ENCODE results near the gene KDM4B. TPM values are rescaled to one million over a fixed set of nuclear protein-coding genes. Genes with fewer than 3 reads are reported as not detected.

The KDM4B gene
- polyA plus RNA-seq, 10 donors, result 15.4 to 20.2 (median 18.5) TPM

DNA sequence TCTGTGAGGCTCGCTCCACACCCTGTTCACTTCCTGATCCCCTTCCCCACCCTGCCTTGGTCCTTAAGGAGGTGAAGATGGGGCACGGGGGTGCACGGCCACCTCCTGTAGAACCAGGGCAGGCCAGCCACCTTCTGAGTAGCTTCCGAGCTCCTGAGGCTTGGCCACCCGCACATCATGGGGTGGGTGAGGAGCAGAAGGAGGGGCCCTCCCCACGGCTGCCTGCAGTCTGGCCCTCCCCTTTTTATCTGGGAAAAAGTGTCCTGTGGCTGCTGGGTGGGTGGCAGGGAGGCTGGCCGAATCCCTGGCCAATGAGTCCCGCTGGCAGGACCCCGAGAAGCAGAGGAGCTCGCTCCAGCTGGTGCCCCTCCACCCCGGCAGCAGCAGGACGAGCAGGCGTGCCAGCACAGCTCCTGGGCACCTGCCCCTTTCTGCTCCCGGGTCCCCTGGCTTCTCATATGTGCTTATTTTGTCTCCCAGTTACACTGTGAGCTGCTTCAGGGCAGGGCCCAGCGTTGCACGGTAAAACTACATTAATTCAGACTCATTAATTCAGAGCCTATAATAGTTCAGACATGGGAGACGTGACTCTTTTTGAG, 135.0 kb downstream of the KDM4B start:
- peak in 1 of 3 donors; percentile 39 for DNase-seq

DNA sequence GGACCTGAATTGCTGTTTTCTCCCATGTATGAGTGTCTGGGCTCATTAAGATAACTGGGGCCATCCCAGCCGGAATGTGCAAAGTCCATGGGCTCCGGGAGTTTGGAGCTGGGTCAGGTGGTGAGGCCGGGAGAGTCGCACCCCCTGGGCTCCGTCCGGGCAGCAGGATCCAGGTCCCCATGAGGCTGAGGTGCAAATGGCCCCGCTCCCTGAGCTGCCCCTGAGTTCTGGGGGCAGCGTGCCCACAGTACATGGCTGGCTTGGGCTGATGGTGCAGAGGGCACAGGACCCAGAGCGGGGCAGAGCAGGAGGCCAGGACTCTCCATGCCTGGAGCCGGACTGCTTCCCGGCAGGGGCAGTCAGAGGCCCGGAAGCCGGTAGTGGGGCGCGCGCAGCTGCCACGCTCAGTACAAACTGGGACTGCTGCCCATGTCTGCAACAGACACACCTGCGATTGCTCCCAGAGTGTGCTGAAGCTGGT, 136.0 kb downstream of the KDM4B start:
- no peak for DNase-seq

DNA sequence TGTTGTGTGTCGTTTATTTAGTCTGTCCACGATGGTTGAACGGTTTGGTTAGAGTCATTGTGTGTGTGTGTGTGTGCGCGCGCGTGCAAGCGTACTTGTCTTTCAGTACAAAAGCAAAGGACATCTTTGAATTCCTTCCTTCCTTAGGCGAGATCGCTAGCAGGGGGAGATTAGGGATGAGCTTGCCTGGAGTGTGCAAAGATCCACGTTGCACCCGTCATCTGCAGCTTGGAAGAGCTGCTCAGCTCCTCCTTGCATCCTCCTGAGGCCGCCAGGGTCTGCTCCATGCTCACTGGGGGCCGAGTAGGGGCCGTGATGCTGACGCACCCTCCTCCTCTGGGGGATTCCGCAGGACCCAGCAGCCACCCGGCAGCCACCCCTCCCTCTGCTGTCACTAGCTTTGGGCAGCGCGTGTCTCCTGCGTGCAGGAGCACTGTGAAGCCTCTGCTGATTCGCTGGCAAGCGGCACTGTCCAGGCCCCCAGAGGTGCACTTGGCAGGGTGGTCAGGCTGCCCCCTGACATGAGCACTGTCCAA, 137.3 kb downstream of the KDM4B start:
- DNase-seq, result no peak

DNA sequence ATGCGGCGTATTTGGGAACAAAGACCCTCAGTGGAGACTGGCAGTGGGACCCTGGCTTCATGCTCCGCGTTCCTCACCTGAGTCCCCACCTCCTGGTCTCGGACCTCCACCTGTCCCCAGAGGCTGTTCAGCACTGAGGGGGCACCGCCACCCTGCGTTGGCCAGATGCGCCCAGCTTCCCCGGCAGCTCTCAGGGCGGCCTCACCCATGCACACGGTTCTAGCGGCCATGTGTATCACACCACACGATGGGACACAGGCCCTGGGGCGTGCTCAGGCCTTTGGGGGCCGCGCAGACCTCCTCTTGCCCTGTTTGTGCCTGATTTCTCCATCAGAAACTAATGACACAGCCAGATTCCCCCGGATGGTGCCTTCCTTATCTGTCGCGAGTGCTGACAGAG, 138.1 kb downstream of the KDM4B start:
- no peak for DNase-seq

DNA sequence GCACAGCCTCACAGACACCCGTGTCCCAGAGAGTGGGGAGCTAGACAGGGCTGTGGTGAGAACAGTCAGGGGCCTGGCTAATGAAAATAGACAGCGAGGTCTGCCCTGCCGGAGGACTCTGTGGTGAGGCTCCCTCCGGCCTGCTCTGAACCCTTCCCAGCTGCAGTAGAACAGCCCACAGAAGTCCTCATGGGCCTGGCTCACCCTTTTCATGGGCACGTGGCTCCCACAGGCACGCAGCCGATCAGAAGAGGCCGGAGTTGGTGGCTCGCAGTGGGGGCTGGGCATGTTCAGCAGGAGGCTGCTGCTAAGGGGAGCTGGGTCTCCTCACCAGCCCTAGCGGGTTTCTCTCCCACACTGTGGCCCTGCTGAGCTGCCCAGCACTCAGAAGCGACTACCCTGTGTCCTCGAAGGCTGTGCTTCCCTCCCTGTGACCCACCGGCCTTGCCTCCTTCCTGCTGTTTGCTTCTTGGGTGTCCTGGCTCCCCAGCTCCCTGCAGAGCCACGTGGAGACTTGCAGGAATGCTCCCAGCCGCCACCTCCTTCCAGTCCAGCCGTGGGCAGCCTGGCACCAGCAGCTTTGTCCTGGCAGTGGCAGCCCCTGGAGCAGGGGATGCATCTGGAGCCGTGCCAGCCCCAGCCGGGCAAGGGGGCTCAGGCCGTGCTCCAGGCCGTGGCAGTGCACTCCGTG, 138.7 kb downstream of the KDM4B start:
- DNase-seq, result no peak

DNA sequence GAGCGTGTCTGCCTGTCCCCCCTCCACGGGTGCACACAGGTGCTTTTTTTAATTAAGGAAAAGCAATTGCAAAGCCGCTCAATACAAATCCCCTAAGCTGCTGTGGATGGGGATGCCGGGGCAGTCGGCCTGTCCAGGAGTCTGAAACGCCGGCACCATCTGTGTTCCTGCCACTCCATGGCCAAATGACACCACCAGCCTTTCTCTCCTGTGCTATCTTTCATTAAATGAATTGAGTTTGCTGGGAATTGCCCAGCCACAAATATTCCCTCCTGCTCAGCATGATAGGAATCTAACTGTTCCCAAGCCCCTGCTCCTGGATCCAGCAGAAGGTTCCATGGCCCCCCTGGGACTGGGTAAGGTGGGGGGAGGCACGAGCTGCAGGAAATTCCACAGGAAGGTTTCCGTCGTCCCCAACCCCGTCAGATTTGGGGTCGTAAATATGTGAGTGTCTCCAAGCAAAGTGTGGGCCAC, 139.2 kb downstream of the KDM4B start:
- no peak for DNase-seq

DNA sequence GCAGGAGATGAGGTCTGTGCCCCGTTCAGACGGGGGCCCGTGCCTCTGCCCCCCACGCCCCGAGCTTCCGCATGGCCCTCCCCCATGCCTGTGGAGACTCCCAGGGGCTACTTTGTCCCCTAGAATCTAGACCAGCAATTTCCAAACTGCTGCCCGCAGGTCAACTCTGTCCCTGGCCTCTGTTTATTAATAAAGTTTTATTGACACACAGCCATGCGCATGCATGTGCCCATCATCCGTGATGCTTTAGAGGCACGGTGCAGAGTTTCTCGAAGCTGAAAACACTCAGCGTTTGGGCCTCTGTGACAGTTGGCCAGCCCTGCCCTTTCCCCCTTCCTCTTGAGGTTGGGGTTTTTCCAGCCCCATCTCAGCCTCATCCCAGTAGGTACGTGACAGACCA, 140.0 kb downstream of the KDM4B start:
- DNase-seq, result no peak

DNA sequence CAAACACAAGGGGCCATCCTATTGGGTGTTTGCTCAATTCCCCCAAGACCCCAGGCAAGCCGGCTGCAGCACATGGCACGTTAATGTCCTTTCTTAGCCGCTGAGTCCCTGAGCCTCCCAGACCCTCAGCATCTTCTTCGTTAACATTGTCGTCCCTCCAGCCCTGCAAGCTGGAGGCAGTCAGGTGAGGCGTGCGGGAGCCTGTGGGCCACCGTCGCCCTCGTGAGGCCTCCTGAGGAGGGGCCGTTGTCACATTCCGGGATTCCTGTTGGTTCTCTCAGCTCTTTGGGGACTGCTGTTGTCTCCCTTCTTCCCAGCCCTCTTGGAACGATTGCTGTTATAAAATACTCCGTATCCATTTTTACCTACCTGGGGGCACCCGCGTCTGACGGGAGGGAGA, 140.6 kb downstream of the KDM4B start:
- DNase-seq, result no peak

DNA sequence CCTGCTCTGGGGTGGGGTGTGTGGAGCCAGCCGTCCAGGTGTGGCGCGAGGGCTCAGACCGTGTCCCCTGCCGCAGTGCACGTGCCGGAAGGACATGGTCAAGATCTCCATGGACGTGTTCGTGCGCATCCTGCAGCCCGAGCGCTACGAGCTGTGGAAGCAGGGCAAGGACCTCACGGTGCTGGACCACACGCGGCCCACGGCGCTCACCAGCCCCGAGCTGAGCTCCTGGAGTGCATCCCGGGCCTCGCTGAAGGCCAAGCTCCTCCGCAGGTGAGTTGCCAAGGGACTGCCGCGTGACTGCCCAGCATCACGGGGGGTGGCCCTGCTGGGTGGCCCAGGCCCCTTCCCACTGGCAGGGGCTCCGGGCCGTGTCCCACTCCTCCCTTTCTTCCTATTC, 141.6 kb downstream of the KDM4B start:
- DNase-seq, result no peak

DNA sequence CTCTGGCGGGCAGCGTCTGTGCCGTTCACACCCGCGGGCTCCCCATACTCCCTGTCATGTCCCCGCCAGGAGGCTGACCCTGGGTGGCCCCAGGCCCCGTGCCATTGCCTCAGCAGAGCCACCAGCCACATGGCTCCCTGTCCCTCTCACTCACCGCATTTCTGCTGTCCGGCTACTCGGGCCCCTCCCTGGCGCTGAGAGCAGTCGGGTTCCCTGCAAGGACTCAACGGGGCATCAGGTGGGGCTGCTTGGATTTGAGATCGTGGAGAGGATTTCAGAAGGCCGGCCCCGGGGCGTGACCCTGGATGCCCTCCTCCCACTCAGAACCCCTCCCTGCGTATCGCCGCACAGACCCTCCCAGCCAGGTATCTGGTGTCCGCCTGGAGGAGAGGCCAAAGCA, 142.1 kb downstream of the KDM4B start:
- DNase-seq, result no peak

DNA sequence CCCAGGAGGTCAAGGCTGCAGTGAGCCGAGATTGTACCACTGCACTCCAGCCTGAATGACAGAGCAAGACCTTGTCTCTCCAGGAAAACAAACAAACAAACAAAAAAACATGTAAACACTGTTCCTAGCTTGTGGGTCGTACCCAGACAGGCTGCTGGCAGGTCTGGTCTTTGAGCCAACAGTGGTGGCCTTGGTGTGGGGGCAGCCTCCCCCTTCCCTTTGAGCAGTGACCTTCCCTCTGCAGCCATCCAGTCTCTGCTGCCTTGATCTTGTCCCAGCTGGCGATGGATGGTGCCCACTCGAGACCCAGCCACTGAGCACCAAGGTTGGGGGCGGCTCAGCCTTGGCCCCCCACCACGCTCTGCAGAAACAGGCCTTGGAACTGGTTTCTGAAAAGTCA, 143.3 kb downstream of the KDM4B start:
- no peak for DNase-seq

DNA sequence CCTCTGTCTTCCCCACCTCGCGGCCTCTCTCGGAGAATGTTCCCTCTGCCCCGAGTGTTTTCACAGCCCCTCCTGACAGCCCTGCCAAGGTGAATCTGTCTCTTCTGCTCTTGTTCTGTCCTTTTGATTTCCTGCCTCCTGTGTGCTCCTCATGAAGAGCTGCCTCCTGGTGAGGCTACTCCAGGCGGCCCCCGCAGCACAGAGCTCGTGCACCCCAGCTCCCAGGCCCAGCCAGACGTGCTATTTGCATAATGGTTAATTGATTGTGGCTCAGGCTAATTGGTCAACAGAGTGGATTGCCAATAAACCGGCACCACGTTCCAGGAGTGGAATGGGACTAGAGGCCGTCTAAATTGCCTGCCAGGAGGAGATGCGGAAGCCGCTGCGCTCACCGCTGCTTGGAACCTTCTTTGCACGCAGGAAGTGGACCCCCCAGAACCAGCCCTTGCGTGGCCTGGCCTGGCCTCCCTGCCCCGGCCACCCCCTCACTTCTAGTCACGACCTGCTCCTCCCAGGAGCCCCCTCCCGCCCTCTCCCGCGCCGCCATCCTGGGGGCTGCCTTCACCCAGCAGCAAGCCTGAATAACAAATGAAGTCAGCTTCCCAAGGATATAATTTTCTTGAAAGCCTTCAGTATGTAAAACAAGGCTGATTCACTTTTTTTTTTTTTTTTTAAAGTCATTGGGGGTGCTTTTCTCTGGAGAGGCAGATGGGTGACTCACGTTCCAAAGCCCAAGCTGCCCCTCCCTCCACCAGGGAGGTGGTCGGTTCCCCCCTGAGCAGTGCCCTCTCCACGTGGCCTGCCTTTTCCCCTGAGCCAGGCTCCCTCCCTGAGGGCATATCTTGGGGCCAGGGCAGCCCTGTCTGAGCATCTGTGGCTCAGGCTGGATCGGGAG, 144.0 kb downstream of the KDM4B start:
- peak in 1 of 3 donors; percentile 33 for DNase-seq

DNA sequence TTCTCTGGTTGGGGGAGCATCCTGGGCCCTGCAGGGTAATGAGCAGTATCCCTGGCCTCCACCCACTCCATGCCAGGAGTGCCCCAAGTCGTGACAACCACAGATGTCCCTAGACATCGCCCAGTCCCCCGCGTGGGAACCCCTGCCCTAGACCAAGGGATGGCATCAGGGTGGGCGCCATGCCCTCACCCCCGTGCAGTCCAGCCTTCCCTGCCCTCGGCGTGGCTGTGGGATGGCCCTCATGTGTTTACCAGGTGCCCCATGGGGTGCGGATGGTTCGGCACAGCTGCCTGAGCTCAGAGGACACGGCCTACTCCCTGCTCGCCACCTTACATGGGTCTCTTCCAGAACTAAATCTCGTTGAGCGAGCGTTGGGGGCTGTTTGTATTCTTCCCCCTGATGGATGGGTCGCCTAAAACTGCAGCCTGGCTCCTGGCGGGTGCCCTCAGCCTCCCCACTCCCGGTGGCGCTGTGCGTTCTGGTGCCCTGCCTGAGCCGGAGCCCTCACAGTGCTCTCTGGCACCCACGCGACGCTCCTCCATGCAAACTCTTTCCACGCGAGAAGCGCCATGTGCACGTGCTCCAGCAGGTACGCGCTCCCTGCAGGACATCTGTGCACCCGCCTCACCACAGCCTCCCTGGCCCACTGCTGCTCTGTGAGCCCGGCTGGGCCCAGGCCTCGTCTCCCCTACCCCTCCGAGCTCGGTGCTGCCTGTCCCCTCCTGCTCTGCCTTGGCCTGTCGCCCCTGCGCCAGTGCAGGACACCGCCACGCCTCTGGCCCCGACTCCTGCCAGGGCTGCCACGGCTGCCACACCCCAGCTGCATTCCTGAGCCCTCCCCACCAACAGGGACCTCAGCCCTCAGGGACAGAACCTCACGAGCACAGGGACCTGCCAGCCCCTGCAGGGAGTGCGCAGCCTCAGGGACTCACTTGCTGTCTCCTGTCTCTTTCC, 145.0 kb downstream of the KDM4B start:
- no peak for DNase-seq

DNA sequence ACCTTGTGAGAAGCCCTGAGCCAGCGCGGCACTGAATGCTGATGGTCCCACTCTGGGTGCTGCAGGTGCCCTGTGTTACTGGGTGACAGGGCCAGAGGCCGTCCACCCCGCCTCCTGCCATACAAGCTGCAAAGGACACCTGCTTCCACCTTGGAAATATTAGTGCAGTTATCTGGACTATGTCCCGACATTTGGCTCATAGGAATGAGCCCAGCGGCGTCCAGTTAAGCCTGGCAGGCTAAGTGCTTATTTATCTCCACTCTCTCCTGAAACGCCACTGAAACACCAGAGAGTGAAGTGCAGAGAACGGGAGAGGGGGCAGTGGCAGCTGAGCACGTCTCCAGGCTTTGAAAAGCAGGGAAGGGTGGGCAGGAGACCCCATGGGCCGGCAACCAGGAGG, 145.8 kb downstream of the KDM4B start:
- DNase-seq, result no peak

DNA sequence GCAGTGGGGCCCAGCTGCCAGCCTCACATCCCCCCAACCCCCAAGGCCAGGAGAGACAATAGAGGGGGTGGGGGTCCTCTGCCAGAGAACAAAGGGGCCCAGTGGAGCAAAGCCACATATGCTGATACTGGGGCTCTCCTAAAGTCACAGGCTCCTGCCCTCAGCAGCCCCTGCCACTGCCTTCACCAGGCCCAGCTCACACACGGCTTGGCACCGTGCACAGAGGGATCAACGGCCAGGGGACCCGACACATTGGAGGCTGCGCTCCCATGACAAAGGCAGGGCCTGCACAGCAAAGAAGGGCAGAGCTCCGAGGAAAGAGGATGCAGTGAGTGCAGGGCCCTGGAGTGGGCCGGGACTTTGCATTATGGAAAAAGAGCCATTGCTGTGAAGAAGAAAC, 146.4 kb downstream of the KDM4B start:
- no peak for DNase-seq

DNA sequence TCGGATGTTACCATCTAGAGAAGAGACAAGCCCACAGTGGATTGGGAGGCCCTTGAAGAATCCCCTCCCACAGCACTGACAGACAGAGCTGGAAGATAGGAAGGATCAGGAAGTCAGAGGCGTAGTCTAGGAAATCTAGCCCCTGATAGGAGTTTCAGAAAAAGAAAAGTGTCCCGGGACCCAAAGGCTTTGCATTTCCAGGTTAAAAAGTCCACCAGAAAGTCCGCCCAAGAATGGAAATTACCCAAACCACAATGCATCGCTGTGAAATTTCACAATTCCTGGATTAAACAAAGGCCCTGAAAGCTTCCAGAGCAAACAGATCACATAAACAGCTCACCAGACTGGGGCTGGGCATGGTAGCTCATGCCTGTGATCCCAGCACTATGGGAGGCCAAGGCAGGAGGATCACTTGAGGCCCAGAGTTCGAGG, 146.9 kb downstream of the KDM4B start:
- DNase-seq, result no peak

DNA sequence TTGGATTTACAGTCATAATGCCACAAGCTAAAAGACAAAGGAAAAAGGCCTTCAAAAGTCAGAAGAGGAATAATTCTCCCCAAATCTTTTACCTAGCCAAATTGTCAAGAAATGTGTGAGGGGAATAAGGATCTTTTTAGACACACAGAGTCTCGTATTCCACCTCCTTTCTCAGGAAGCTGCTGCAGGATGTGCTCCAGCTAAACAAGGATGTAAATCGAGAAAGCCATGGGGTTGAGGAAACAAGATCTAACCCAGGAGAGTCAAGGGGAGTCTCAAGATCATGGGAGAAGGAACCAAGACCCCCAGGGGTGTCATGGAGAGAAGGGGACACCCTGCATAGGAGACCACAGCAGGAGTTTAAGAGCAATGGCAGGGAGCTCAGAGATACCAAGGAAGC, 147.4 kb downstream of the KDM4B start:
- DNase-seq, result no peak

DNA sequence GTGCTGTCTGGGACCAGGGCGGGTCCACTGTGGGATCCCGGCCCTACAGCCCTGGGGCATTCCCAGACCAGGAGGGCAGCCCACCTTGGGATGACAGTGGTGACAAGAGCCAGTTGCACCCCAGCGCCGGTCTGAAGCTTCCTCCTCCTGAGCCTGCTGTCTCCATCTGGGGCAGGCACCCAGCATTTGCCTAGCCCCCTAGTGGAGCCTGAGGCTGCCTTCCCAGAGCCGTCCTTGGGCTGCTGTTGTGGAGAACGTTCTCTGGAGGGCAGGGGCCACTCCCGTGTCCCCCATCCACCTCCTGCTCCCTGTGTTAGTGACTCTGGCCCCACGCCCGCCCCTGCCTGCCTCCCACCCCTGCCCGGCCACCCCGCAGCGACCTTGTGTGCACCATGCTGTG, 148.5 kb downstream of the KDM4B start:
- no peak for DNase-seq

DNA sequence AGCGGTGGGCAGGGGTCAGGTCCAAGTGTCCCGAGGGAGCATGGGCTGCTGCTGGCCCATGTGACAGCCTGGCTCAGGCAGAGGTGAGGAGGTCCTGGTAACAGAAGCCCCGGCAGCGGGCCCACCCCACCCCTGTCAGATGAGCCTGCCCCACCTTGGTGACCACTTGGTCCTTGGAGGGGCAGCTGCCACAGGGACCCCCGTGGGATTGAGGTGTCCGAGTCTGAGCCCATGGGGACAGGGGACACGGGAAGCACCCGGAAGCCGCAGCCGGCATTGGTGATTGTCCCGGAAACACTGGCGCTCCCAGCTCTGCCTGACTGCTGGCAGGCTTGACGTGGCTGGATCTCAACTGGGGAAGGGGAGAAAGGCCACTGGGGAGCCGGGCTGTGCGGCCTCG, 149.1 kb downstream of the KDM4B start:
- DNase-seq, result no peak

DNA sequence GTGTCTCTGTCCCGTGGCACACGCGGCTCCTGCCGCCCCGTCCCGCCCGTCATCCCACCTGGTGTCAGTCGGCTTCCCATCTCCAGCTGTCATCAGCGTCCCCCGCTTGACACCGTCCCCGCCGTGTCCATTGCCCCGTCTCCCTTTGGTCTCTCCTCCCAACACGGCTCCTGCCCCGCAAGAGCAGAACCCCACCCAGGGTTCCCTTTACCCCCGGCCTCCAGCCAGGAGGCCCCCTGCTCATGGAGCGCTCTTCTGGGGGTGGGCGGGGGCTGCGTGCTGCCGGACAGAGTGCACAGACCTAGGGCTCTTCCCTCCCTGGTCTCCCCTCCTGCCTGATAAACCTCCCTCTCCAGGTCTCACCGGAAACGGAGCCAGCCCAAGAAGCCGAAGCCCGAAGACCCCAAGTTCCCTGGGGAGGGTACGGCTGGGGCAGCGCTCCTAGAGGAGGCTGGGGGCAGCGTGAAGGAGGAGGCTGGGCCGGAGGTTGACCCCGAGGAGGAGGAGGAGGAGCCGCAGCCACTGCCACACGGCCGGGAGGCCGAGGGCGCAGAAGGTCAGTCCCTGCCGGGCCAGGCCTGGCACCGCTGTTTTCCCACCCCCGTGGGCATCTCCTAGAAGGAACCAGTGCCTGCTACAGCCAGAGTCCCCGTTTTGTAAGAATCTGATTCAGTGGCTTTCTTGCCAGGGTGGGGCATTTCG, 150.5 kb downstream of the KDM4B start:
- DNase-seq, result no peak

All from muscle of back (tissue), 11 donors.